ENCODE data around the gene GPN2. TPM values are rescaled to one million over a fixed set of nuclear protein-coding genes. Genes with fewer than 3 reads are reported as not detected.

GPN2 gene
- total and polyA plus RNA-seq, 9 of the 15 experiments (the other 6 are each of a cell fraction or from before 2014, with no cell fraction given) = 9.9 to 58.8 (median 20.4) TPM

GRCh38 chr1:26907071-26907917, 17.2 kb upstream of the GPN2 start:
- FAIRE-seq (peak; percentile 88), DNase-seq (ENCODE audit: extremely low read depth in 1 of 4, low spot score in 3 of 4) (peak; percentile 51 to 73 (median 64)), ATAC-seq (peak; percentile 65)
- H3K36me3 ChIP-seq (ENCODE audit: control insufficient read depth, insufficient read depth, low read length) = no peaks in the 10 kb centered on the region
- peaks cover 12% of the 10 kb centered on the region in 2 experiments for H3K4me1 ChIP-seq (replicated peaks in 1 of 2; ENCODE audit: control insufficient read depth in 2 of 2, insufficient read depth in 2 of 2, low read length in 2 of 2)
- BruUV-seq (replicated peaks) = no TSS peak
- no peak overlapping the region for H3K27ac ChIP-seq (ENCODE audit: extremely low read depth, low read depth, low read length)
- H3K27me3 ChIP-seq (ENCODE audit: control insufficient read depth in 2 of 2, insufficient read depth in 2 of 2, low read length in 2 of 2) = no peaks in the 10 kb centered on the region
- H2AFZ ChIP-seq (ENCODE audit: low read depth, low read length) = peak overlapping the region; percentile 20; the same call in 1 of the 2 replicates
- H3K79me2 ChIP-seq (ENCODE audit: control insufficient read depth, insufficient read depth, low read length) = no peaks in the 10 kb centered on the region
- H4K20me1 ChIP-seq (replicated peaks; ENCODE audit: control insufficient read depth, insufficient read depth, low read length) = no peaks in the 10 kb centered on the region
- in situ Hi-C loops (cut with MboI) = no loop called here
- no peak overlapping the region for H3K4me2 ChIP-seq (ENCODE audit: insufficient read depth, low read length)
- POLR2A ChIA-PET = interaction anchor here (0.6 to 1.7 kb wide), 9 partner anchors 9 to 1127 kb away, joined by 3 to 6 read pairs (median 4); partner anchors contain the start of gene GPN2
- H3K9ac ChIP-seq (ENCODE audit: insufficient read depth in 1 of 2, low read depth in 2 of 2, low read length in 2 of 2) = peak overlapping the region in 1 of 2 experiments; percentile 77; a peak in 2 of 4 replicates
- CTCF ChIA-PET (ENCODE audit: low intra/inter-chr PET ratio) = no interaction called here
- intact Hi-C loops (cut with micrococcal nuclease) = no loop called here
- WGBS (ENCODE audit: insufficient coverage, low coverage, missing lambda C conversion rate) = 31% methylated on average over 6 of the region's 6 CpGs
- no peaks in the 10 kb centered on the region for H3K9me1 ChIP-seq (ENCODE audit: control insufficient read depth, insufficient read depth, low read length)
- no peak overlapping the region for H3K4me3 ChIP-seq
- H3K9me3 ChIP-seq (replicated peaks; ENCODE audit: control insufficient read depth, insufficient read depth, low read depth, low read length) = no peaks in the 10 kb centered on the region
- peak; percentile 92 for TF ChIP-seq JUN (IDR thresholded peaks at IDR 0.05; ENCODE audit: borderline replicate concordance, low read depth, low read length)
- TF ChIP-seq JUN (CRISPR knock-in tag; IDR thresholded peaks at IDR 0.05; ENCODE audit: borderline replicate concordance) = no peak
- TF ChIP-seq TFAP4 (CRISPR knock-in tag; IDR thresholded peaks at IDR 0.05; ENCODE audit: borderline replicate concordance) = peak; percentile 45; the same call in 1 of the 2 replicates
- TF ChIP-seq ARID1B (IDR thresholded peaks at IDR 0.05) = peak; percentile 61
- TF ChIP-seq GABPB1 (CRISPR knock-in tag; IDR thresholded peaks at IDR 0.05) = no peak
- no peak for TF ChIP-seq BRD4 (IDR thresholded peaks at IDR 0.05)
- peak; percentile 55; the same call in 1 of the 2 replicates for TF ChIP-seq DPF2 (IDR thresholded peaks at IDR 0.05)
- TF ChIP-seq HDAC2 (IDR thresholded peaks at IDR 0.05) = no peak
- peak; percentile 95 for TF ChIP-seq NFIC (IDR thresholded peaks at IDR 0.05)
- TF ChIP-seq SP1 (CRISPR knock-in tag; IDR thresholded peaks at IDR 0.05) = 0 out of 2 replicates have a peak, but pooled peaks have one; percentile 49
- TF ChIP-seq KAT2B (IDR thresholded peaks at IDR 0.05; ENCODE audit: low read depth, low read length) = no peak
- TF ChIP-seq SMARCA4 (IDR thresholded peaks at IDR 0.05) = peak; percentile 53
- TF ChIP-seq, protein P1, sequence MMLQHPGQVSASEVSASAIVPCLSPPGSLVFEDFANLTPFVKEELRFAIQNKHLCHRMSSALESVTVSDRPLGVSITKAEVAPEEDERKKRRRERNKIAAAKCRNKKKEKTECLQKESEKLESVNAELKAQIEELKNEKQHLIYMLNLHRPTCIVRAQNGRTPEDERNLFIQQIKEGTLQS (IDR thresholded peaks at IDR 0.05) = peak; percentile 88
- TF ChIP-seq, protein P1 (CRISPR knock-in tag; conservative IDR thresholded peaks at IDR 0.05) = no peak; the same call in 1 of the 2 replicates
- TF ChIP-seq EHMT2 (IDR thresholded peaks at IDR 0.05) = peak; percentile 31; the same call in 1 of the 2 replicates
- TF ChIP-seq JUND (IDR thresholded peaks at IDR 0.05; ENCODE audit: borderline replicate concordance, low read depth, low read length) = peak; percentile 86
- TF ChIP-seq JUND (tag; IDR thresholded peaks at IDR 0.05; ENCODE audit: borderline replicate concordance, low read depth, low read length) = peak; percentile 82; the same call in 1 of the 3 replicates
- no peak for TF ChIP-seq POLR2B (IDR thresholded peaks at IDR 0.05; ENCODE audit: low read depth, partially characterized antibody)
- no peak for TF ChIP-seq MXI1 (IDR thresholded peaks at IDR 0.05; ENCODE audit: low read depth, low read length)
- TF ChIP-seq POLR2G (IDR thresholded peaks at IDR 0.05; ENCODE audit: low read depth, low read length) = no peak
- TF ChIP-seq TAF1 (IDR thresholded peaks at IDR 0.05; ENCODE audit: control insufficient read depth, extremely low read depth, insufficient read depth, low read length, severe bottlenecking) = peak; percentile 16
- TF ChIP-seq RCOR1 (IDR thresholded peaks at IDR 0.05; ENCODE audit: borderline replicate concordance in 1 of 2, low read depth in 2 of 2, low read length in 2 of 2) = 0 out of 4 replicates have a peak, but pooled peaks of 1 of the 2 experiments have one; percentile 31
- TF ChIP-seq CBFA2T3 (IDR thresholded peaks at IDR 0.05) = peak; percentile 41

Measured in K562 (cell line).